Ishikawa (cell line): Measurements from ENCODE around the gene OR2AJ1.

ENCODE experiments used
- CEBPB ChIP-seq: IDR thresholded peaks from 2 replicates; pipeline ENCODE4 v1.6.1; 2012
- CREB1 ChIP-seq: IDR thresholded peaks from 2 replicates; pipeline ENCODE4 v1.6.1; 2012; ENCODE audit warnings: low read depth
- EGR1 ChIP-seq: IDR thresholded peaks from 2 replicates; pipeline ENCODE4 v1.6.1; 2012
- EP300 ChIP-seq: IDR thresholded peaks from 2 replicates; pipeline ENCODE4 v1.6.1; 2012; ENCODE audit warnings: borderline replicate concordance
- FOXM1 ChIP-seq: IDR thresholded peaks from 2 replicates; pipeline ENCODE4 v1.6.1; 2012; ENCODE audit warnings: low read depth, borderline replicate concordance
- NFIC ChIP-seq: IDR thresholded peaks from 2 replicates; pipeline ENCODE4 v1.6.1; 2012
- RAD21 ChIP-seq: IDR thresholded peaks from 2 replicates; pipeline ENCODE4 v1.6.1; 2012; ENCODE audit warnings: low read depth
- TAF1 ChIP-seq: IDR thresholded peaks from 2 replicates; pipeline ENCODE4 v1.6.1; 2012; ENCODE audit warnings: low read depth, mild to moderate bottlenecking
- TCF12 ChIP-seq: IDR thresholded peaks from 2 replicates; pipeline ENCODE4 v1.6.1; 2012; ENCODE audit warnings: low read depth
- TEAD4 ChIP-seq: IDR thresholded peaks from 2 replicates; pipeline ENCODE4 v1.6.1; 2012
- YY1 ChIP-seq: IDR thresholded peaks from 2 replicates; pipeline ENCODE4 v1.6.1; 2012; ENCODE audit warnings: low read depth
- ZBTB7A ChIP-seq: IDR thresholded peaks from 2 replicates; pipeline ENCODE4 v1.6.1; 2012; ENCODE audit warnings: low read depth
- TF ChIP-seq, protein P1 (sequence below): IDR thresholded peaks from 2 replicates; pipeline ENCODE4 v1.6.1; 2012
- TF ChIP-seq, protein P2 (sequence below): IDR thresholded peaks from 2 replicates; pipeline ENCODE4 v1.6.1; 2012; ENCODE audit warnings: low read depth, mild to moderate bottlenecking
- TF ChIP-seq, protein P3 (sequence below): IDR thresholded peaks from 2 replicates; pipeline ENCODE4 v1.6.1; 2012

OR2AJ1 gene

DNA sequence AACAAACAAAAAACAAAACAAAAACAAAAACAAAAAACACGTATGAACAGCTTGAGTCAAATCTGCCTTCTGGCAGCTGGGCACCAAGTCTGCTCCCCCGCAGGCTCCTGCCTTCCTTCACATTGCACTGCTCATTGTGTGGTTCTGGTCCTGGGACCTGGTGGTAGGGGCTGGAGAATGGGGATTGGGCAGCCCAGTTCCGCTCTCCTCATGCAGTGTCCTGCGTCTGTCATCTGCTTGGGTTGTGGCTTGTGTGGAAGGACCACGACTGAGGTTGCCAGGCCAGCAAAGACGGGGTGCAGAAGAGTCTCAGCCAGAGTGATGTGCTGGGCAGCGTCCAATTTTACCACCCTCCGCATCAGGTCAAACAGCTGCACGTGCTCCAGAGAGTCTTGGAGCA is 11.1 kb downstream of the OR2AJ1 start:
- TF ChIP-seq TEAD4: no peak
- no peak for TF ChIP-seq CEBPB
- no peak for TF ChIP-seq EGR1
- TF ChIP-seq TCF12: no peak
- TF ChIP-seq, protein P1, sequence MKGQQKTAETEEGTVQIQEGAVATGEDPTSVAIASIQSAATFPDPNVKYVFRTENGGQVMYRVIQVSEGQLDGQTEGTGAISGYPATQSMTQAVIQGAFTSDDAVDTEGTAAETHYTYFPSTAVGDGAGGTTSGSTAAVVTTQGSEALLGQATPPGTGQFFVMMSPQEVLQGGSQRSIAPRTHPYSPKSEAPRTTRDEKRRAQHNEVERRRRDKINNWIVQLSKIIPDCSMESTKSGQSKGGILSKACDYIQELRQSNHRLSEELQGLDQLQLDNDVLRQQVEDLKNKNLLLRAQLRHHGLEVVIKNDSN: no peak
- no peak for TF ChIP-seq NFIC
- TF ChIP-seq EP300: no peak
- TF ChIP-seq, protein P2, sequence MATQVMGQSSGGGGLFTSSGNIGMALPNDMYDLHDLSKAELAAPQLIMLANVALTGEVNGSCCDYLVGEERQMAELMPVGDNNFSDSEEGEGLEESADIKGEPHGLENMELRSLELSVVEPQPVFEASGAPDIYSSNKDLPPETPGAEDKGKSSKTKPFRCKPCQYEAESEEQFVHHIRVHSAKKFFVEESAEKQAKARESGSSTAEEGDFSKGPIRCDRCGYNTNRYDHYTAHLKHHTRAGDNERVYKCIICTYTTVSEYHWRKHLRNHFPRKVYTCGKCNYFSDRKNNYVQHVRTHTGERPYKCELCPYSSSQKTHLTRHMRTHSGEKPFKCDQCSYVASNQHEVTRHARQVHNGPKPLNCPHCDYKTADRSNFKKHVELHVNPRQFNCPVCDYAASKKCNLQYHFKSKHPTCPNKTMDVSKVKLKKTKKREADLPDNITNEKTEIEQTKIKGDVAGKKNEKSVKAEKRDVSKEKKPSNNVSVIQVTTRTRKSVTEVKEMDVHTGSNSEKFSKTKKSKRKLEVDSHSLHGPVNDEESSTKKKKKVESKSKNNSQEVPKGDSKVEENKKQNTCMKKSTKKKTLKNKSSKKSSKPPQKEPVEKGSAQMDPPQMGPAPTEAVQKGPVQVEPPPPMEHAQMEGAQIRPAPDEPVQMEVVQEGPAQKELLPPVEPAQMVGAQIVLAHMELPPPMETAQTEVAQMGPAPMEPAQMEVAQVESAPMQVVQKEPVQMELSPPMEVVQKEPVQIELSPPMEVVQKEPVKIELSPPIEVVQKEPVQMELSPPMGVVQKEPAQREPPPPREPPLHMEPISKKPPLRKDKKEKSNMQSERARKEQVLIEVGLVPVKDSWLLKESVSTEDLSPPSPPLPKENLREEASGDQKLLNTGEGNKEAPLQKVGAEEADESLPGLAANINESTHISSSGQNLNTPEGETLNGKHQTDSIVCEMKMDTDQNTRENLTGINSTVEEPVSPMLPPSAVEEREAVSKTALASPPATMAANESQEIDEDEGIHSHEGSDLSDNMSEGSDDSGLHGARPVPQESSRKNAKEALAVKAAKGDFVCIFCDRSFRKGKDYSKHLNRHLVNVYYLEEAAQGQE: no peak
- TF ChIP-seq, protein P3, sequence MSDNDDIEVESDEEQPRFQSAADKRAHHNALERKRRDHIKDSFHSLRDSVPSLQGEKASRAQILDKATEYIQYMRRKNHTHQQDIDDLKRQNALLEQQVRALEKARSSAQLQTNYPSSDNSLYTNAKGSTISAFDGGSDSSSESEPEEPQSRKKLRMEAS: no peak
- TF ChIP-seq ZBTB7A: no peak
- no peak for TF ChIP-seq YY1
- TF ChIP-seq FOXM1: no peak
- TF ChIP-seq RAD21: no peak
- TF ChIP-seq CREB1: no peak
- no peak for TF ChIP-seq TAF1

DNA sequence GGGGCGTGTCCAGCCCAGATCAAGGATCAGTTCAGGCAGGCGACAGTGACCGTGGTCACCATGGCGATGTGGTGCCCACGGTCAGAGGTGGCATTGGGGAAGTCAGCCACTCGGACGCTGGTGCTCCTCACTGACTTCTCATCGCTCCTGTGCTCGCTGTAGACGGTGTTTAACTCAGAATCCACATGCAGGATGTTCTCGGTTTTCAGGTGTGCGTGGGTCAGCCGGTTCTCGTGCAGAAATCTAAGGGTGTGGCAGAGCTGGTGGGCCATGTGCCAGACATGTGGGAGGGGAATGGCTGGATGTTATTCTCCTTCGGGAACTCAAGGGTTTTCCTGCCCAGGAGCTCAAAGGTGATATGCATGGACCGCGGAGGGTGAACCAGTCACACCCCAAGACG is 11.7 kb downstream of the OR2AJ1 start:
- no peak for TF ChIP-seq TCF12

DNA sequence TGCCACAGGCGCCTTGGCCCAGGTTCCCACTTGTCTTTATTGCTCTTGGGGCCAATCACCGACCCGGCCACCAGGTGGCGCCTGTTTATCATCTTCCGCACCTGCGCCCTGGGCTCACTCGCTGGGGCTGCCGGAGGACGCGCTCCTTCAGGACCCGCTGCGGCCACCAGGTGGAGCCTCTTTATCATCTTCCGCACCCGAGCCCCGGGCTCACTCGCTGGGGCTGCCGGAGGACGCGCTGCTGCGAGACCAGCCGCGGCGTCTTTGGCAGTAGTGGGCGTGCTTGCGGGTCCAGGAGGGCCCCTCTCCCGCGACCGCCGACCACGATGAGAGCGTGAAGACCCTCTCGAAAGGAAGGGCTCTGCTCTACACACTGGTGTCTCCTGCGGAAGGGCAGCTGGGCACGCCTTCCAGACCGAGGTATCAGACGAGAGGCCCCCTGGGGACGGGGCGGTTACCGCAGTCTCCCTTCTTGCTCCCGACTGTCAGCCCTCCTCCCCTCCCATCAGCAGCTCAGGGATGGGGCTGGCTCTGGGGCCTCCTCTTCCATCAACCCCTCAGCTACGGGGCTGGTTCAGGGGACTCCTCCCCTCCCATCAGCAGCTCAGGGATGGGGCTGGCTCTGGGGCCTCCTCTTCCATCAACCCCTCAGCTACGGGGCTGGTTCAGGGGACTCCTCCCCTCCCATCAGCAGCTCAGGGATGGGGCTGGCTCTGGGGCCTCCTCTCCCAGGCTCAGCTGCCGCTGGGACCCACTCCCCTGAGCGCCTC is 12.5 kb downstream of the OR2AJ1 start:
- peak; percentile 48; the same call in 1 of the 2 replicates for TF ChIP-seq RAD21

DNA sequence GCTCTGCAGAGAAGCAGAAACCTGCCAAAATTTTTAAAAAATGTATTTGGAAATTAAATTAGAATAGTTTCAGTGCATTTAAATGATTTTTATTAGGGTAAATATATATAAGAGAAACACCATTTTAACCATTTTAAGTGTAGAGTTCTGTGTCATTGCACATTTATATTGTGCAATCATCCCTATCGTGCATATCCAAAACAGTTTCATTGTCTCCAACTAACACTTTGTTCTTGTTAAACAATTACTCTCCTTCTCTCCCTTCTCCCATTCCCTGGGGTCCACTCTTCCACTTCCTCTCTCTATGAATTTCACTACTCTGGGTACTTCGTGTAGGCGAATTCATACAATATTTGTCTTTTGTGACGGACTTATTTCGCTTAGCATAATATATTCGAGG is 17.9 kb downstream of the OR2AJ1 start:
- no peak for TF ChIP-seq TEAD4
- TF ChIP-seq RAD21: no peak
- TF ChIP-seq ZBTB7A: no peak
- TF ChIP-seq, protein P3: no peak
- TF ChIP-seq CREB1: no peak
- TF ChIP-seq CEBPB: no peak
- no peak for TF ChIP-seq NFIC
- no peak for TF ChIP-seq EP300

DNA sequence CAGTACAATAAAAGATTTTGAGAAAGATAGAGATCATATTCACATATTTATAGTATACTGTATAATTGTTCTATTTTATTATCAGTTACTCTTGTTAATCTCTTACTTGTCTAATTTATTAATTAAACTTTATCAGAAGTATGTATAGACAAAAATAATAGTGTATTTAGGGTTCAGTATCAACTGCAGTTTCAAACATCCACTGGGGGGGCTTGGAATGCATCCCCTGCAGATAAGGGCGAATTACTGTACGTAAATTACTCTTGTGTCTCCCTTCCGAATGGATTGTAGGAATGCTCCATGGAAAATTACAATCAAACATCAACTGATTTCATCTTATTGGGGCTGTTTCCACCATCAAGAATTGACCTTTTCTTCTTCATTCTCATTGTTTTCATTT is 23.9 kb downstream of the OR2AJ1 start, which contains the start of gene OR2L8:
OR2L8 (plus strand) TSS at position 301 of the 400 bp plus-strand sequence; CDS start at position 301, 0 bp downstream.
- no peak for TF ChIP-seq TEAD4
- TF ChIP-seq CEBPB: no peak
- TF ChIP-seq EP300: no peak
- TF ChIP-seq, protein P2: no peak
- no peak for TF ChIP-seq NFIC
- no peak for TF ChIP-seq FOXM1
- no peak for TF ChIP-seq YY1
- no peak for TF ChIP-seq TCF12
- no peak for TF ChIP-seq TAF1
- TF ChIP-seq, protein P3: no peak
- TF ChIP-seq RAD21: no peak
- no peak for TF ChIP-seq ZBTB7A
- TF ChIP-seq, protein P1: no peak
- TF ChIP-seq EGR1: no peak
- no peak for TF ChIP-seq CREB1

DNA sequence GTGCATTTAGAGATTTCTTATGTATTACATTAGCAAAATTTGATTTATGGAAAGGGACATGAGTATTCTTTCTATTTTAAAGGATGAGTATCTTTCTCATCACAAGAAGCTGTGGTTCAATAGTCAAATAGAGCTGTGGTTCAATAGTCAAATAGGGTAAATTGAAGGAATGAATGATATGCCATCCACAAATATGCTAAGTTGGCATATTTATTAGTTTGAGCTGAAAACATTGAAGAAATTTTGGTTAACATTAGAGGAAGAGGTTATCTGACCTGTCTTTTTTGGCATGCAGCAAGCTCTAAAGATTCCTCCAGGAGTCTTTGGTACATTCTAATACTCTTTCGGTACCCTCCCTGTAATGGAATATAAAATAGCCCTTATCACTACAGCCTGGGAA is 28.7 kb downstream of the OR2AJ1 start:
- TF ChIP-seq TCF12 (no peak), CEBPB (no peak), CREB1 (no peak), EP300 (no peak), ZBTB7A (no peak), TAF1 (no peak), NFIC (no peak), RAD21 (no peak), YY1 (no peak), TEAD4 (no peak), FOXM1 (no peak), EGR1 (no peak)
- TF ChIP-seq, protein P3: no peak
- TF ChIP-seq, protein P1: no peak
- TF ChIP-seq, protein P2: no peak
